HG02885 (cell line): ENCODE data around the gene STRN.
A peak's percentile ranks its signal among the peaks of the same experiment; 100 is the strongest.
"Not testable (repeated sequence)": the region's sequence is repeated elsewhere in the genome, so short reads cannot be mapped to it uniquely, and the experiment has no call there.

Experiments used
- ATAC-seq: cut with Tn5 transposase; IDR thresholded peaks from one replicate; pipeline ENCODE4 v1.9.1; 2021; ENCODE audit warnings: mild to moderate bottlenecking; ENCODE audit not compliant: unreplicated experiment, poor library complexity

STRN gene

GRCh38 chr2:36966370-36967235, at the start of gene STRN:
Gene STRN (minus strand): TSS chr2:36966536. CDS start chr2:36966463, 73 bp downstream.
- peak; percentile 96 for ATAC-seq

GRCh38 chr2:37013315-37013641, 46.9 kb upstream of the STRN start:
- peak; percentile 32 for ATAC-seq

GRCh38 chr2:37011130-37011529, 44.8 kb upstream of the STRN start:
- peak; percentile 52 for ATAC-seq

- peak; percentile 100 for ATAC-seq
Observed at GRCh38 chr2:37005118-37005868, 39.0 kb upstream of the STRN start.

- no peak for ATAC-seq
Observed at GRCh38 chr2:37000988-37001556, 34.7 kb upstream of the STRN start.

- ATAC-seq = no peak
Observed at GRCh38 chr2:37000318-37000717, 34.0 kb upstream of the STRN start.

GRCh38 chr2:36999416-36999815, 33.1 kb upstream of the STRN start:
- ATAC-seq = not testable (repeated sequence)

GRCh38 chr2:36993841-36994620, 27.7 kb upstream of the STRN start:
- no peak for ATAC-seq

GRCh38 chr2:36988008-36988407, 21.7 kb upstream of the STRN start:
- ATAC-seq = no peak

- no peak for ATAC-seq
Observed at GRCh38 chr2:36982467-36982866, 16.1 kb upstream of the STRN start.

GRCh38 chr2:36981911-36982310, 15.6 kb upstream of the STRN start:
- ATAC-seq = no peak

GRCh38 chr2:36979007-36979406, 12.7 kb upstream of the STRN start:
- ATAC-seq = not testable (repeated sequence)

GRCh38 chr2:36976065-36976464, 9.7 kb upstream of the STRN start:
- ATAC-seq = no peak

GRCh38 chr2:36975306-36975705, 9.0 kb upstream of the STRN start:
- no peak for ATAC-seq

GRCh38 chr2:36973320-36973719, 7.0 kb upstream of the STRN start:
- no peak for ATAC-seq

GRCh38 chr2:36971990-36972389, 5.7 kb upstream of the STRN start:
- no peak for ATAC-seq

GRCh38 chr2:36967236-36967876, 1.0 kb upstream of the STRN start:
- no peak for ATAC-seq

- ATAC-seq = peak; percentile 29
Observed at GRCh38 chr2:36965751-36966369, 476 bp downstream of the STRN start.

- no peak for ATAC-seq
Observed at GRCh38 chr2:36965206-36965605, 1.1 kb downstream of the STRN start.
